ENCODE measurements around the gene HOXA3.

- TF ChIP-seq CTCF (IDR thresholded peaks at IDR 0.05) (no peak), POLR2A (IDR thresholded peaks at IDR 0.05) (no peak)
These were observed 8.2 kb downstream of the HOXA3 start for GRCh38 chr7:27143950-27144780.

All from esophagus squamous epithelium (tissue), 4 donors.